22Rv1 (cell line): Measurements from ENCODE around the gene SYNE1.

Experiments used
- ZFX ChIP-seq: fragments of 450-650 bp; IDR thresholded peaks from 2 replicates; pipeline ENCODE4 v1.6.1; 2017; ENCODE audit warnings: antibody characterized with exemption, borderline replicate concordance
- TF ChIP-seq, protein P1 (sequence below): fragments of 450-650 bp; IDR thresholded peaks from 2 replicates; pipeline ENCODE4 v1.5.1; 2017; ENCODE audit warnings: mild to moderate bottlenecking

DNA sequence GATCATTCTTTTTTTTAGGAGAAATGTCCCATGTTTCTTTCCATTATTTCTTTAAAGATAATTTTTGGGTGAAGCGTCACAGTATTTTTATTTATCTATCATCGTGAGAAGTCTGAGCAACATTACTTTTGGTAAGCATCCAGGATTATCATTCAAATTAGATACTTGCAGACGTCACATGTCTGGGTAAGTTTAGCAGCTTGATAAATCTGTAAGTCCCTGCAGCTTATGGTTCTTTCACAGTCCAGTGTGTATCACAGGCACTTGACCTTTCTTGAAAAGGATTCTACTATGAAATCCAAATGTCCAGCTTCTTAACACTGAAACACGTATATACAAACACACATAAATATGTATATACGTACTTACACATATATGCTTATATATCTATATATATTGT is 470.3 kb downstream of the SYNE1 start:
- TF ChIP-seq, protein P1, sequence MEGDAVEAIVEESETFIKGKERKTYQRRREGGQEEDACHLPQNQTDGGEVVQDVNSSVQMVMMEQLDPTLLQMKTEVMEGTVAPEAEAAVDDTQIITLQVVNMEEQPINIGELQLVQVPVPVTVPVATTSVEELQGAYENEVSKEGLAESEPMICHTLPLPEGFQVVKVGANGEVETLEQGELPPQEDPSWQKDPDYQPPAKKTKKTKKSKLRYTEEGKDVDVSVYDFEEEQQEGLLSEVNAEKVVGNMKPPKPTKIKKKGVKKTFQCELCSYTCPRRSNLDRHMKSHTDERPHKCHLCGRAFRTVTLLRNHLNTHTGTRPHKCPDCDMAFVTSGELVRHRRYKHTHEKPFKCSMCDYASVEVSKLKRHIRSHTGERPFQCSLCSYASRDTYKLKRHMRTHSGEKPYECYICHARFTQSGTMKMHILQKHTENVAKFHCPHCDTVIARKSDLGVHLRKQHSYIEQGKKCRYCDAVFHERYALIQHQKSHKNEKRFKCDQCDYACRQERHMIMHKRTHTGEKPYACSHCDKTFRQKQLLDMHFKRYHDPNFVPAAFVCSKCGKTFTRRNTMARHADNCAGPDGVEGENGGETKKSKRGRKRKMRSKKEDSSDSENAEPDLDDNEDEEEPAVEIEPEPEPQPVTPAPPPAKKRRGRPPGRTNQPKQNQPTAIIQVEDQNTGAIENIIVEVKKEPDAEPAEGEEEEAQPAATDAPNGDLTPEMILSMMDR = no peak
- TF ChIP-seq ZFX = no peak
